ENCODE measurements around the gene RTN4. TPM values are rescaled to one million over a fixed set of nuclear protein-coding genes. Genes with fewer than 3 reads are reported as not detected.

Gene RTN4
- total RNA-seq, 1 experiment from 2014 or later: 200 TPM

DNA sequence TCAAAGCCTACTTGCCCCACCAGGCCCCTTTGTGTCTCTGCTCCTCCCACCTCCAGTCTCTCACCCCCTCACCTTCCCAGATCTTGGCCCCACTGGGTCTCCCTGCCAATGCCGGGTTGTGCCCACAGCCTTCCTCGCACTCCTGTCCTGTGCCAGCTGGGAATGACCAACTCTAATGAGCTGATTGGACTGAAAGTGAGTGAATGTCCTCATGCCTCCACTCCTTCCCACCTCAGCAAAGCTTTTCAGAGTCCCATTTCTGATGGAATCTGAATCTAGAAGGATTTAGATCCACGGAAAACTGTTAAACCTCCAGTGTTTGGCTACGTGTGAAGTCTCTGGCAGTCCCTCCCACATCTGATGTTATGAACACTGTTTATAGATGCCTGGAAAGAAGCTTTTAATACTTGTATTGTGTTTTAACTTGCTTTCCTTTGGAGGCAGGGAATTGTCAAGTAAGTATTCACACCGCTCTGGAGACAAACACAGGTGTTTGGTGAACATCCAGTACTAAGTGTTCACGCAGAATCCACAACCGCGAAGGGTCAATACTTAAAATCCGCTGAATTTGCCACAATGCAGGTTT lies 103.9 kb downstream of the RTN4 start:
- no peak overlapping the region; a peak in 1 of 7 replicates for H3K27ac Mint-ChIP-seq
- H3K4ac ChIP-seq (ENCODE audit: low read depth, low read length): no peak overlapping the region

More for the DNA sequence above, 103.9 kb downstream of the RTN4 start:
- Mint-ChIP-seq H3K9me3 (peaks cover 4% of the 10 kb centered on the region in 2 experiments), H3K4me1 (peaks cover 12 to 14% of the 10 kb centered on the region in 2 experiments), H3K4me3 (no peak overlapping the region; a peak in 2 of 5 replicates), H3K27me3 (ENCODE audit: low read depth) (peaks cover 2% of the 10 kb centered on the region), H3K36me3 (ENCODE audit: insufficient read depth in 1 of 3, low read depth in 3 of 3) (peaks cover 3 to 4% (median 4%) of the 10 kb centered on the region in 3 experiments; a peak in 6 of 7 replicates)
- Histone ChIP-seq H3K9ac (ENCODE audit: extremely low read depth, insufficient read length, low read length) (no peak overlapping the region), H3K18ac (ENCODE audit: insufficient read length, low read depth, low read length) (no peak overlapping the region), H3K4me2 (ENCODE audit: insufficient read depth, insufficient read length, low read length) (no peak overlapping the region), H4K8ac (replicated peaks; ENCODE audit: insufficient read length, low read depth, low read length) (no peak overlapping the region), H3K23me2 (ENCODE audit: insufficient read length, low read depth, low read length, poor library complexity, severe bottlenecking) (no peaks in the 10 kb centered on the region), H2BK15ac (ENCODE audit: low read depth, low read length) (no peak overlapping the region), H3K23ac (ENCODE audit: insufficient read length, low read depth, low read length) (no peak overlapping the region), H3K56ac (ENCODE audit: insufficient read length, low read depth, low read length) (no peak overlapping the region), H3K79me2 (ENCODE audit: insufficient read depth, low read length) (no peaks in the 10 kb centered on the region), H3K79me1 (ENCODE audit: insufficient read depth, low read depth, low read length, poor library complexity, severe bottlenecking) (no peaks in the 10 kb centered on the region), H3K9me3 (ENCODE audit: control insufficient read depth, low read depth, low read length) (no peaks in the 10 kb centered on the region), H4K20me1 (ENCODE audit: control insufficient read depth, insufficient read depth, insufficient read length) (no peaks in the 10 kb centered on the region), H2BK12ac (ENCODE audit: insufficient read length, low read depth, low read length) (no peak overlapping the region), H2AFZ (ENCODE audit: low read length) (no peak overlapping the region), H3K27me3 (ENCODE audit: insufficient read depth, low read length) (no peaks in the 10 kb centered on the region; the same call in 1 of the 2 replicates), H2AK5ac (ENCODE audit: insufficient read length, low read length) (no peak overlapping the region), H3K14ac (ENCODE audit: insufficient read depth, low read length) (no peak overlapping the region), H3T11ph (ENCODE audit: low read length) (no peak overlapping the region), H2BK120ac (ENCODE audit: low read depth, low read length, poor library complexity, severe bottlenecking) (no peak overlapping the region), H3K27ac (ENCODE audit: insufficient read length, low read depth, low read length) (no peak overlapping the region), H4K91ac (ENCODE audit: insufficient read length, low read depth, low read length) (no peak overlapping the region), H4K5ac (ENCODE audit: insufficient read length, low read depth, low read length) (no peak overlapping the region), H2BK20ac (ENCODE audit: low read depth, low read length, poor library complexity, severe bottlenecking) (no peak overlapping the region), H3K4me1 (ENCODE audit: insufficient read depth, low read length) (no peaks in the 10 kb centered on the region), H2BK5ac (ENCODE audit: insufficient read length, low read length) (no peak overlapping the region)
- TF ChIP-seq, protein P1, sequence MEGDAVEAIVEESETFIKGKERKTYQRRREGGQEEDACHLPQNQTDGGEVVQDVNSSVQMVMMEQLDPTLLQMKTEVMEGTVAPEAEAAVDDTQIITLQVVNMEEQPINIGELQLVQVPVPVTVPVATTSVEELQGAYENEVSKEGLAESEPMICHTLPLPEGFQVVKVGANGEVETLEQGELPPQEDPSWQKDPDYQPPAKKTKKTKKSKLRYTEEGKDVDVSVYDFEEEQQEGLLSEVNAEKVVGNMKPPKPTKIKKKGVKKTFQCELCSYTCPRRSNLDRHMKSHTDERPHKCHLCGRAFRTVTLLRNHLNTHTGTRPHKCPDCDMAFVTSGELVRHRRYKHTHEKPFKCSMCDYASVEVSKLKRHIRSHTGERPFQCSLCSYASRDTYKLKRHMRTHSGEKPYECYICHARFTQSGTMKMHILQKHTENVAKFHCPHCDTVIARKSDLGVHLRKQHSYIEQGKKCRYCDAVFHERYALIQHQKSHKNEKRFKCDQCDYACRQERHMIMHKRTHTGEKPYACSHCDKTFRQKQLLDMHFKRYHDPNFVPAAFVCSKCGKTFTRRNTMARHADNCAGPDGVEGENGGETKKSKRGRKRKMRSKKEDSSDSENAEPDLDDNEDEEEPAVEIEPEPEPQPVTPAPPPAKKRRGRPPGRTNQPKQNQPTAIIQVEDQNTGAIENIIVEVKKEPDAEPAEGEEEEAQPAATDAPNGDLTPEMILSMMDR (conservative IDR thresholded peaks at IDR 0.05): no peak
- WGBS (ENCODE audit: extremely low coverage, insufficient read length, low lambda C conversion rate): no CpG with 5 or more reads among the region's 9 CpGs
- DNase-seq: no peak

Measured in H9 (cell line).